ENCODE results near the gene PXMP2.
A peak's percentile ranks its signal among the peaks of the same experiment; 100 is the strongest.
"Not testable (repeated sequence)": the region's sequence is repeated elsewhere in the genome, so short reads cannot be mapped to it uniquely, and the experiment has no call there.

The PXMP2 gene

GRCh38 chr12:132672678-132673077 lies 14.7 kb upstream of the PXMP2 start:
- H3K9me3 ChIP-seq (ENCODE audit: control insufficient read depth in 5 of 5, low read length in 5 of 5), result no peaks in the 10 kb centered on the region
- no peak overlapping the region for H3K4me3 ChIP-seq (ENCODE audit: low read depth in 1 of 5, low read length in 5 of 5)
- H3K4me1 ChIP-seq (ENCODE audit: control insufficient read depth in 5 of 5, insufficient read depth in 5 of 5, low read length in 5 of 5), result no peaks in the 10 kb centered on the region
- peaks cover 6 to 84% (median 69%) of the 10 kb centered on the region in 5 donors for H3K36me3 ChIP-seq (ENCODE audit: control insufficient read depth in 5 of 5, insufficient read depth in 5 of 5, low read length in 5 of 5)
- H3K27me3 ChIP-seq (ENCODE audit: control insufficient read depth in 5 of 5, insufficient read depth in 4 of 5, low read length in 5 of 5), result no peaks in the 10 kb centered on the region
- H3K9ac ChIP-seq (ENCODE audit: low read length in 5 of 5), result no peak overlapping the region
- H3K27ac ChIP-seq (ENCODE audit: low read depth, low read length), result no peak overlapping the region

- H3K27me3 ChIP-seq (ENCODE audit: control insufficient read depth in 5 of 5, insufficient read depth in 4 of 5, low read length in 5 of 5), result no peaks in the 10 kb centered on the region
- H3K4me3 ChIP-seq (ENCODE audit: low read depth in 1 of 5, low read length in 5 of 5), result no peak overlapping the region
- H3K9me3 ChIP-seq (ENCODE audit: control insufficient read depth in 5 of 5, low read length in 5 of 5), result no peaks in the 10 kb centered on the region
- H3K27ac ChIP-seq (ENCODE audit: low read depth, low read length), result no peak overlapping the region
- H3K9ac ChIP-seq (ENCODE audit: low read length in 5 of 5), result no peak overlapping the region
- H3K36me3 ChIP-seq (ENCODE audit: control insufficient read depth in 5 of 5, insufficient read depth in 5 of 5, low read length in 5 of 5), result peaks cover 6 to 80% (median 64%) of the 10 kb centered on the region in 5 donors
- H3K4me1 ChIP-seq (ENCODE audit: control insufficient read depth in 5 of 5, insufficient read depth in 5 of 5, low read length in 5 of 5), result no peaks in the 10 kb centered on the region
Measured at GRCh38 chr12:132673288-132674179, 13.9 kb upstream of the PXMP2 start.

- Histone ChIP-seq H3K4me1 (ENCODE audit: control insufficient read depth in 5 of 5, insufficient read depth in 5 of 5, low read length in 5 of 5) (no peaks in the 10 kb centered on the region), H3K27me3 (ENCODE audit: control insufficient read depth in 5 of 5, insufficient read depth in 4 of 5, low read length in 5 of 5) (no peaks in the 10 kb centered on the region), H3K9ac (ENCODE audit: low read length in 5 of 5) (no peak overlapping the region), H3K4me3 (ENCODE audit: low read depth in 1 of 5, low read length in 5 of 5) (no peak overlapping the region), H3K36me3 (ENCODE audit: control insufficient read depth in 5 of 5, insufficient read depth in 5 of 5, low read length in 5 of 5) (peaks cover 11 to 80% (median 62%) of the 10 kb centered on the region in 5 donors), H3K9me3 (ENCODE audit: control insufficient read depth in 5 of 5, low read length in 5 of 5) (no peaks in the 10 kb centered on the region), H3K27ac (ENCODE audit: low read depth, low read length) (no peak overlapping the region)
Measured at GRCh38 chr12:132674561-132674960, 12.8 kb upstream of the PXMP2 start.

GRCh38 chr12:132675757-132676432 lies 11.5 kb upstream of the PXMP2 start:
- Histone ChIP-seq H3K4me3 (ENCODE audit: low read depth in 1 of 5, low read length in 5 of 5) (no peak overlapping the region), H3K36me3 (ENCODE audit: control insufficient read depth in 5 of 5, insufficient read depth in 5 of 5, low read length in 5 of 5) (peaks cover 11 to 75% (median 61%) of the 10 kb centered on the region in 5 donors)

GRCh38 chr12:132677492-132677891 lies 9.9 kb upstream of the PXMP2 start:
- Histone ChIP-seq H3K4me3 (ENCODE audit: low read depth in 1 of 5, low read length in 5 of 5) (no peak overlapping the region), H3K36me3 (ENCODE audit: control insufficient read depth in 5 of 5, insufficient read depth in 5 of 5, low read length in 5 of 5) (peaks cover 11 to 64% (median 53%) of the 10 kb centered on the region in 5 donors), H3K27ac (ENCODE audit: low read depth, low read length) (no peak overlapping the region), H3K27me3 (ENCODE audit: control insufficient read depth in 5 of 5, insufficient read depth in 4 of 5, low read length in 5 of 5) (no peaks in the 10 kb centered on the region), H3K9ac (ENCODE audit: low read length in 5 of 5) (no peak overlapping the region), H3K9me3 (ENCODE audit: control insufficient read depth in 5 of 5, low read length in 5 of 5) (no peaks in the 10 kb centered on the region), H3K4me1 (ENCODE audit: control insufficient read depth in 5 of 5, insufficient read depth in 5 of 5, low read length in 5 of 5) (no peaks in the 10 kb centered on the region)

More at GRCh38 chr12:132675757-132676432, 11.5 kb upstream of the PXMP2 start:
- Histone ChIP-seq H3K9ac (ENCODE audit: low read length in 5 of 5) (no peak overlapping the region), H3K27ac (ENCODE audit: low read depth, low read length) (no peak overlapping the region), H3K4me1 (ENCODE audit: control insufficient read depth in 5 of 5, insufficient read depth in 5 of 5, low read length in 5 of 5) (no peaks in the 10 kb centered on the region), H3K9me3 (ENCODE audit: control insufficient read depth in 5 of 5, low read length in 5 of 5) (no peaks in the 10 kb centered on the region), H3K27me3 (ENCODE audit: control insufficient read depth in 5 of 5, insufficient read depth in 4 of 5, low read length in 5 of 5) (no peaks in the 10 kb centered on the region)

GRCh38 chr12:132685400-132685799 lies 2.0 kb upstream of the PXMP2 start:
- Histone ChIP-seq H3K9ac (ENCODE audit: low read length in 5 of 5) (no peak overlapping the region), H3K27me3 (ENCODE audit: control insufficient read depth in 5 of 5, insufficient read depth in 4 of 5, low read length in 5 of 5) (no peaks in the 10 kb centered on the region), H3K9me3 (ENCODE audit: control insufficient read depth in 5 of 5, low read length in 5 of 5) (no peaks in the 10 kb centered on the region), H3K27ac (ENCODE audit: low read depth, low read length) (no peak overlapping the region), H3K36me3 (ENCODE audit: control insufficient read depth in 5 of 5, insufficient read depth in 5 of 5, low read length in 5 of 5) (no peaks in the 10 kb centered on the region), H3K4me1 (ENCODE audit: control insufficient read depth in 5 of 5, insufficient read depth in 5 of 5, low read length in 5 of 5) (peaks cover 0 to 17% (median 13%) of the 10 kb centered on the region in 5 donors), H3K4me3 (ENCODE audit: low read depth in 1 of 5, low read length in 5 of 5) (no peak overlapping the region)

GRCh38 chr12:132686825-132687210 lies 569 bp upstream of the PXMP2 start:
- H3K4me1 ChIP-seq (ENCODE audit: control insufficient read depth in 5 of 5, insufficient read depth in 5 of 5, low read length in 5 of 5), result peaks cover 0 to 17% (median 13%) of the 10 kb centered on the region in 5 donors
- peak overlapping the region in 4 of 5 donors; percentile 59 to 74 (median 66) for H3K4me3 ChIP-seq (ENCODE audit: low read depth in 1 of 5, low read length in 5 of 5)
- peak overlapping the region in 2 of 5 donors; percentile 32 to 58 for H3K9ac ChIP-seq (ENCODE audit: low read length in 5 of 5)
- H3K27ac ChIP-seq (ENCODE audit: low read depth, low read length), result no peak overlapping the region
- no peaks in the 10 kb centered on the region for H3K27me3 ChIP-seq (ENCODE audit: control insufficient read depth in 5 of 5, insufficient read depth in 4 of 5, low read length in 5 of 5)
- no peaks in the 10 kb centered on the region for H3K9me3 ChIP-seq (ENCODE audit: control insufficient read depth in 5 of 5, low read length in 5 of 5)
- peaks cover 0 to 2% (median 0%) of the 10 kb centered on the region in 5 donors for H3K36me3 ChIP-seq (ENCODE audit: control insufficient read depth in 5 of 5, insufficient read depth in 5 of 5, low read length in 5 of 5)

- H3K4me1 ChIP-seq (ENCODE audit: control insufficient read depth in 5 of 5, insufficient read depth in 5 of 5, low read length in 5 of 5), result peaks cover 0 to 17% (median 13%) of the 10 kb centered on the region in 5 donors
- H3K36me3 ChIP-seq (ENCODE audit: control insufficient read depth in 5 of 5, insufficient read depth in 5 of 5, low read length in 5 of 5), result peaks cover 0 to 2% (median 0%) of the 10 kb centered on the region in 5 donors
- peak overlapping the region in 2 of 5 donors; percentile 17 to 28 for H3K4me3 ChIP-seq (ENCODE audit: low read depth in 1 of 5, low read length in 5 of 5)
- no peak overlapping the region for H3K27ac ChIP-seq (ENCODE audit: low read depth, low read length)
- H3K9ac ChIP-seq (ENCODE audit: low read length in 5 of 5), result no peak overlapping the region
- no peaks in the 10 kb centered on the region for H3K9me3 ChIP-seq (ENCODE audit: control insufficient read depth in 5 of 5, low read length in 5 of 5)
- no peaks in the 10 kb centered on the region for H3K27me3 ChIP-seq (ENCODE audit: control insufficient read depth in 5 of 5, insufficient read depth in 4 of 5, low read length in 5 of 5)
Measured at GRCh38 chr12:132689227-132689626, 1.8 kb downstream of the PXMP2 start.

GRCh38 chr12:132690112-132690511 lies 2.7 kb downstream of the PXMP2 start:
- H3K27ac ChIP-seq (ENCODE audit: low read depth, low read length), result no peak overlapping the region
- H3K36me3 ChIP-seq (ENCODE audit: control insufficient read depth in 5 of 5, insufficient read depth in 5 of 5, low read length in 5 of 5), result peaks cover 0 to 2% (median 0%) of the 10 kb centered on the region in 5 donors
- no peak overlapping the region for H3K4me3 ChIP-seq (ENCODE audit: low read depth in 1 of 5, low read length in 5 of 5)
- H3K9ac ChIP-seq (ENCODE audit: low read length in 5 of 5), result no peak overlapping the region
- H3K4me1 ChIP-seq (ENCODE audit: control insufficient read depth in 5 of 5, insufficient read depth in 5 of 5, low read length in 5 of 5), result peaks cover 0 to 17% (median 13%) of the 10 kb centered on the region in 5 donors
- H3K27me3 ChIP-seq (ENCODE audit: control insufficient read depth in 5 of 5, insufficient read depth in 4 of 5, low read length in 5 of 5), result no peaks in the 10 kb centered on the region
- H3K9me3 ChIP-seq (ENCODE audit: control insufficient read depth in 5 of 5, low read length in 5 of 5), result no peaks in the 10 kb centered on the region

- H3K27ac ChIP-seq (ENCODE audit: low read depth, low read length); H3K27me3 ChIP-seq (ENCODE audit: control insufficient read depth in 5 of 5, insufficient read depth in 4 of 5, low read length in 5 of 5); H3K9ac ChIP-seq (ENCODE audit: low read length in 5 of 5); H3K9me3 ChIP-seq (ENCODE audit: control insufficient read depth in 5 of 5, low read length in 5 of 5); H3K4me3 ChIP-seq (ENCODE audit: low read depth in 1 of 5, low read length in 5 of 5); H3K4me1 ChIP-seq (ENCODE audit: control insufficient read depth in 5 of 5, insufficient read depth in 5 of 5, low read length in 5 of 5): not testable (repeated sequence)
- H3K36me3 ChIP-seq (ENCODE audit: control insufficient read depth in 5 of 5, insufficient read depth in 5 of 5, low read length in 5 of 5), result peaks cover 0 to 13% (median 9%) of the 10 kb centered on the region in 5 donors
Measured at GRCh38 chr12:132692030-132692429, 4.6 kb downstream of the PXMP2 start.
